Measurements from ENCODE around the gene CACNB2. TPM values are rescaled to one million over a fixed set of nuclear protein-coding genes. Genes with fewer than 3 reads are reported as not detected.

Gene CACNB2
- polyA plus RNA-seq, 1 experiment, result 0.12 TPM

- Histone ChIP-seq H3K36me3 (ENCODE audit: control insufficient read depth, insufficient read depth, low read length) (no peaks in the 10 kb centered on the region), H3K27me3 (ENCODE audit: control insufficient read depth, insufficient read depth, low read length) (no peaks in the 10 kb centered on the region), H3K4me3 (ENCODE audit: low read depth, low read length) (no peak overlapping the region)
- TF ChIP-seq CTCF (IDR thresholded peaks at IDR 0.05; ENCODE audit: insufficient read depth, low read depth, low read length), result no peak
- CTCF ChIA-PET, result interaction anchor here (0.6 kb wide), 1 partner anchor 148 kb away, joined by 4 read pairs; no protein-coding TSS in a partner anchor
- POLR2A ChIA-PET, result no interaction called here
- DNase-seq (ENCODE audit: low read depth), result no peak
Observed at GRCh38 chr10:18463673-18464211, 323.5 kb downstream of the CACNB2 start.

- ChIA-PET CTCF (no interaction called here), POLR2A (no interaction called here)
- Histone ChIP-seq H3K27me3 (ENCODE audit: control insufficient read depth, insufficient read depth, low read length) (no peaks in the 10 kb centered on the region), H3K4me3 (ENCODE audit: low read depth, low read length) (no peak overlapping the region), H3K36me3 (ENCODE audit: control insufficient read depth, insufficient read depth, low read length) (no peaks in the 10 kb centered on the region)
- TF ChIP-seq CTCF (IDR thresholded peaks at IDR 0.05; ENCODE audit: insufficient read depth, low read depth, low read length), result no peak
- DNase-seq (ENCODE audit: low read depth), result no peak
Observed at GRCh38 chr10:18469125-18469524, 328.9 kb downstream of the CACNB2 start.

- no peak for DNase-seq (ENCODE audit: low read depth)
- POLR2A ChIA-PET, result no interaction called here
- no peaks in the 10 kb centered on the region for H3K36me3 ChIP-seq (ENCODE audit: control insufficient read depth, insufficient read depth, low read length)
- no peak for TF ChIP-seq CTCF (IDR thresholded peaks at IDR 0.05; ENCODE audit: insufficient read depth, low read depth, low read length)
- H3K4me3 ChIP-seq (ENCODE audit: low read depth, low read length), result no peak overlapping the region
- CTCF ChIA-PET, result no interaction called here
- no peaks in the 10 kb centered on the region for H3K27me3 ChIP-seq (ENCODE audit: control insufficient read depth, insufficient read depth, low read length)
Observed at GRCh38 chr10:18472977-18473376, 332.8 kb downstream of the CACNB2 start.

- TF ChIP-seq CTCF (IDR thresholded peaks at IDR 0.05; ENCODE audit: insufficient read depth, low read depth, low read length), result no peak
- Histone ChIP-seq H3K27me3 (ENCODE audit: control insufficient read depth, insufficient read depth, low read length) (no peaks in the 10 kb centered on the region), H3K4me3 (ENCODE audit: low read depth, low read length) (no peak overlapping the region), H3K36me3 (ENCODE audit: control insufficient read depth, insufficient read depth, low read length) (no peaks in the 10 kb centered on the region)
- DNase-seq (ENCODE audit: low read depth), result no peak
- CTCF ChIA-PET, result no interaction called here
- POLR2A ChIA-PET, result no interaction called here
Observed at GRCh38 chr10:18473424-18474117, 333.3 kb downstream of the CACNB2 start.

GRCh38 chr10:18474118-18474455 lies 333.9 kb downstream of the CACNB2 start:
- Histone ChIP-seq H3K4me3 (ENCODE audit: low read depth, low read length) (no peak overlapping the region), H3K36me3 (ENCODE audit: control insufficient read depth, insufficient read depth, low read length) (no peaks in the 10 kb centered on the region), H3K27me3 (ENCODE audit: control insufficient read depth, insufficient read depth, low read length) (no peaks in the 10 kb centered on the region)
- CTCF ChIA-PET, result no interaction called here
- no peak for DNase-seq (ENCODE audit: low read depth)
- TF ChIP-seq CTCF (IDR thresholded peaks at IDR 0.05; ENCODE audit: insufficient read depth, low read depth, low read length), result no peak
- POLR2A ChIA-PET, result no interaction called here

All from BJ (cell line).